ENCODE results near the gene GPR142.
"Not testable (repeated sequence)": the region's sequence is repeated elsewhere in the genome, so short reads cannot be mapped to it uniquely, and the experiment has no call there.

The GPR142 gene

DNA sequence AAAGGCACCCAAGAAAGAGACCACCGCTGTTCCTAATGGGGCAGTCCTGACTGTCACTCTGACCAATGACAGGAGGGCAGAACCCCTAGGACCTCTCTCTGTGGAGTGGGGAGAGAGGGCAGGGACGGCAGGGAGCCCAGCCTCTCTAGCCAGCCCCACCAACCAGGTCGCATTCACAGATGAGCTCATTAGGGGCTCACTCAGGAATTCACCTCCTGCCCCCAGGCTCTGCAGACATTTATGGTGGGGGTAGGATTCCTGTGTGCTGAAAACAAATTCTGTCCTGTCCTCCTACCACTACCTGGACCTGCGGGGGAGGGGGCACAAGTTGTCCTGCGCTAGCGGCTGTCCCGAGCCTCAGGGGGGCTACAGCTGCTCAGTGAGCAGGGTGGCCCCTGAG is 36.9 kb downstream of the GPR142 start:
- TF ChIP-seq GATA1 (IDR thresholded peaks at IDR 0.05; ENCODE audit: low read depth, low read length) (no peak), POLR2A (IDR thresholded peaks at IDR 0.05; ENCODE audit: low read length) (no peak)
- no peak for DNase-seq

DNA sequence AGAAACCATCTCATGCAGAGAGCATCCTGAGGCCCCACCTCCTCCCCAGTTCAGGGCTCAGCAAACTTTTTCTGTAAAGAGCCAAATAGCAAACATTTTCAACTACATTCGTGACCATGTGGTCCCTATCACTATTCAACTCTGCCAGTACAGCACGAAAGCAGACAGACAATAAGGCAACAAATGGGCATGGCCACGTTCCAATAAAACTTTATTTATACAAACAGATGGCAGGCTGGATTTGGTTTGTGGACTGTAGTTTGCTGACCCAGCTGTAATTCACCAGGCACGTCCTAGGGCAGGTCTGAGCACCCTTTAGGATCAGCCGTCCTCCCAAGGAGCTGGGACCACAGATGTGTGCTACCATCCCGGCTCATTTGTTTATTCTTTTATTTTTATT is 37.5 kb downstream of the GPR142 start:
- no peak for DNase-seq
- TF ChIP-seq POLR2A (IDR thresholded peaks at IDR 0.05; ENCODE audit: low read length) (no peak), GATA1 (IDR thresholded peaks at IDR 0.05; ENCODE audit: low read depth, low read length) (no peak)

DNA sequence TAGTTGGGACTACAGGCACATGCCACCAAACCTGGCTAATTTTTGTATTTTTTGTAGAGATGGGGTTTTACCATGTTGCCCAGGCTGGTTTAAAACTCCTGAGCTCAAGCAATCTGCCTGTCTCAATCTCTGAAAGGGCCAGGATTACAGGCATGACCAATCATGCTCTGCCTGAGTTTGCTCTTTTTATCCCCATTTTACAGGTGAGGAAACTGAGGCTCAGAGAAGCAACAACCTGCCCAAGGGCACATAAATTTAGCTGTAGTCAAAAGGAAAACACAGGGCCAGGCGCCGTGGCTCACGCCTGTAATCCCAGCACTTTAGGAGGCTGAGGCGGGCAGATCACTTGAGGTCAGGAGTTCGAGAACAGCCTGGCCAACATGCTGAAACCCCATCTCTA is 38.0 kb downstream of the GPR142 start:
- not testable (repeated sequence) for DNase-seq

DNA sequence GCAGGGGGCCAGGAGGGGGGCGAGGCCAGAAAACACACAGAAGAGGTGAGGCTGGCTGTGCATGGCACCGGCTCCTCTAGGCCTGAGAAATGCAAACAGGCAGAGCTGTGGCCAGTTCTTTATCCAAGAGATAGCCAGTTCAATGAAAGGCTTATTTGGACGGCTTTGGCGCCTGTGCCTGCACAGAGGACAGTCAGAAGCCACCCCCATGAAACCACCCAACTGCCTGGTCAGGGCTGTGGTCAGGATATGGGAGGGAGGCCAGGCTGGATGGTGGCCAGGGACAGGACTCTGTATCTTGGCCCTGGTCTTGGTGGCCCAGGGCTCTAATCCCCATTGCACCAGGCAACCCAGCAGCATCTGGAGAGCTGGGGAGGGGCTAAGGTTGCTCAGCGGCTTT is 40.1 kb downstream of the GPR142 start:
- no peak for DNase-seq
- TF ChIP-seq POLR2A (IDR thresholded peaks at IDR 0.05; ENCODE audit: low read length) = no peak
- TF ChIP-seq GATA1 (IDR thresholded peaks at IDR 0.05; ENCODE audit: low read depth, low read length) = no peak

DNA sequence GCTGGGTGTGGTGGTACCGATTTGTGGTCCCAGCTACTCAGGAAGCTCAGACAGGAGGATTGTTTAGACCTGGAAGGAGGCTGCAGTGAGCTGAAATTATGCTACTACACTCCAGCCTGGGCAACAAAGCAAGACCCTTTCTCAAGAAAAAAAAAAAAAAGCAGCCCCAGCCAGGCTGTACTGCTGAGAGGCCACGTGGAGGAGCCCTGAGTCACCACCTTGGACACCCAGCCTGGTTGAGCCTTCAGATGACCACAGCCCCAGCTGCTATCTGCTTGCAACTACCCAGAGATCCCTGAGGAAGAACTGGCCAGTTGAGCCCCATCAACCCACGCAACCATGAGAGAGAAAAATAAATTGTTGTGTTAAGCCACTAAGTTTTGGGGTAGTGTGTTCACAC is 41.0 kb downstream of the GPR142 start:
- no peak for DNase-seq
- TF ChIP-seq POLR2A (IDR thresholded peaks at IDR 0.05; ENCODE audit: low read length) (no peak), GATA1 (IDR thresholded peaks at IDR 0.05; ENCODE audit: low read depth, low read length) (no peak)

DNA sequence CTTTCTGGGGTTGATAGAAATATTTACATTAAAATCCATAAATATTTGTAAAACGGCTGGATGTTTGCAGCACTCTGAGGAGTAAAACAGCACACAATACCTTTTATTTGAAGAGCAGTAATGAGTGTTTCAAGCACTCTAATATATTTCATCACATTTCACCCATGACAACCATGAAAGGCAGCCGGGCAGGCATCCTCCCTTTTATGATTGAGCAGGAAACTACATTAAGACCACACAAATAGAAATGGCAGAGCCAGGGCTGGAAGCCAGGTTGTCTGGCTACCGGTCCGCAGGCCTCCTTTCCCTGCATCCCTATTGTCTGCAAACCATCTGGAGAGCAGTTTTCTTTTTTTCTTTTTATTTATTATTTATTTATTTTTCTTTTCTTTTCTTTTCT is 41.5 kb downstream of the GPR142 start:
- no peak for DNase-seq
- TF ChIP-seq GATA1 (IDR thresholded peaks at IDR 0.05; ENCODE audit: low read depth, low read length) (no peak), POLR2A (IDR thresholded peaks at IDR 0.05; ENCODE audit: low read length) (no peak)

DNA sequence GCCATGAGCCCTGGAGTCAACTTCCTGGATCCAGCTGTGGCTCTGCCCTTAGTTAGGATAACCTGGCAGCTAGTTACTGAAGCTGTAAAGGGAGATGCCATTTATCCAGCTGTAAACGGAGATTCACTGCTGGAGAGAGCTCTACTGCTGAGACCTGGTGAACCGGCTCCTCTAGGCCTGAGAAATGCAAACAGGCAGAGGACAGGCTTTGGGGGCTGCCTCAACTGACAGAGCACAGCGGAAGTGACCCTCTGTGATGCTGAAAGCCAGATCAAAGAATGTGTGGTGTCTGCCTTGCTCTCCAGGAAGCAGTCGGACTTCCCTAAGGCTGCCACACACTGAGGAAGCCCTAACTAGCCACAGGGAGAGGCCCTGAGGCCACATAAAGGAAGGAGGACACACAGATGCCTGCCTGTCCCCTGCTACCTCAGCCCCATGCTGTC is 42.7 kb downstream of the GPR142 start:
- no peak for TF ChIP-seq GATA1 (IDR thresholded peaks at IDR 0.05; ENCODE audit: low read depth, low read length)
- no peak for TF ChIP-seq POLR2A (IDR thresholded peaks at IDR 0.05; ENCODE audit: low read length)
- no peak for DNase-seq

DNA sequence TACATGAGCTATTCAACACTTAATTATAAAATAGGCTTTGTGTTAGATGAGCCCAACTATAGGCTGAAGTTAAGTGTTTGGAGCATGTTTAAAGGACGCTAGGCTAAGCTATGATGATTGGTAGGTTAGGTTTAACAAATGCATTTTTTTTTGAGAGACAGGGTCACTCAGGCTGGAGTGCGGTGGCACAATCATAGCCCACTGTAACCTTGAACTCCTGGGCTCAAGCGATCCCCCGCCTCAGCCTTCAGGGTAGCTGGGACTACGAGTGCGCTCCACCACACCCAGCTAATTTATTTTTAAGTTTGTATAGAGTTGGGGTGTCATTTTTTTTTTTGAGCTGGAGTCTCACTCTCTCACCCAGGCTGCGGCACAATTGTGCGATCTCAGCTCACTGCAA is 45.3 kb downstream of the GPR142 start:
- DNase-seq = no peak
- TF ChIP-seq GATA1 (IDR thresholded peaks at IDR 0.05; ENCODE audit: low read depth, low read length) = no peak
- TF ChIP-seq POLR2A (IDR thresholded peaks at IDR 0.05; ENCODE audit: low read length) = no peak

DNA sequence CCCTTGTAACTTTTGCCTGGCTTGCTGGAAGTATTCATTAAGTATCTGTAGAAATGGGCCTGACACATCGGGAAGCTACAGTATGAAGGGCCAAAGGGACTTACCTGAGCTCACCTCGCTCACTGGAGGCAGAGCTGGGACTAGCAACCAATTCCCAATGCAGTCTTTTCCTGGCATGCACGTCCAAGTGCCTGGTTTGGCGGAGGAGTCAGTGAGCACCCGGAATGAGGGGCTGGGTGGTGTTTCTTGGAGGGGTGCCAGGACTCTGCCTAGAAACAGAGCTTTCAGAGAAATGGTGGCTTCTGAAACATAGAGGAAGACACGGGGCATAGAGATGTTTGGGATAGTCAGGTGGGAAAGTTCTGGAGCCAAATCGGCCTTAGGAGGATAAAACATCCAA is 46.2 kb downstream of the GPR142 start:
- no peak for TF ChIP-seq POLR2A (IDR thresholded peaks at IDR 0.05; ENCODE audit: low read length)
- no peak for TF ChIP-seq GATA1 (IDR thresholded peaks at IDR 0.05; ENCODE audit: low read depth, low read length)
- no peak for DNase-seq

DNA sequence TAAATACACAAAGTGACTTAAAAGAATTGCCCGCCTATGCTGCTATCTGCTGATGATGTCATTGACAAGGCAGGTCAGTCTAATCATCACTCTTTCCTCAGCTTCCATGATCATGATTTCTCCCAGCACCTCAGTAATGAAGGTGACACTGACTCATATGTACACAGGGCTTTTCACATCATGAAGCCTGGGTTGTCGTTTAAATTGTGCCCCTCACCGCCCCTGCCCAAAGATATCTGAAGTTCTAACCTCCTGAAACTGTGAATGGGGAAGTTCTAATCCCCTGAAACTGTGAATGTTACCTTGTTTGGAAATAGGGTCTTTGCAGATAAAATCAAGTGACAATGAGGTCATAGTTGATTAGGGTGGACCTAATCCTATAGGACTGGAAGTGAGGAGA is 47.2 kb downstream of the GPR142 start:
- no peak for TF ChIP-seq GATA1 (IDR thresholded peaks at IDR 0.05; ENCODE audit: low read depth, low read length)
- TF ChIP-seq POLR2A (IDR thresholded peaks at IDR 0.05; ENCODE audit: low read length) = no peak
- no peak for DNase-seq

DNA sequence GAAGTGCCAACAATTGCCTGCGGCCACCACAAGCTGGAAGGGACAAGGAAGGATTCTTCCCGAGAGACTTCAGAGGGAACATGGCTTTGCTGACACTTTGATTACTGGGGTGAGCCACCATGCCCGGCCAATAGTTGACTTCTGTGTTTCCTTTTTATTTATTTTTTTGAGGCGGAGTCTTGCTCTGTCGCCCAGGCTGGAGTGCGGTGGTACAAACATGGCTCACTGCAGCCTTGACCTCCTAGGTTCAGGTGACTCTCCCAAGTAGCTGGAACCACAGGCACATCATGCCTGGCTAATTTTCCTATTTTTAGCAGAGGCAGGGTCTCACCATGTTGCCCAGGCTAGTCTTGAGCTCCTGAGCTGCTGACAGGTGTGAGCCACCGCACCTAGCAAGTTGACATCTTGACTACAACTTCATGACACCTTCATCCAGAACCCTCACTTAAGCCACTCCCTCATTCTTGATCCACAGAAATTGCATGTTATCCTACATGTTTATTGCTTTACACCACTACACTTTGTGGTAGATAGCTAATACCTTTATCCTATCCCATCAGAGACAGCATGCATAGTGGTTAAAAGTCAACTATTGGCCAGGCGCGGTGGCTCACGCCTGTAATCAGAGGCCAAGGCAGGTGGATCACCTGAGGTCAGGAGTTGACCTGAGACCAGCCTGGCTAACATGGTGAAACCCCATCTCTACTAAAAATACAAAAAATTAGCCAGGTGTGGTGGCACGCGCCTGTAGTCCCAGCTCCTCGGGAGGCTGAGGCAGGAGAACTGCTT is 48.5 kb downstream of the GPR142 start:
- TF ChIP-seq POLR2A (IDR thresholded peaks at IDR 0.05; ENCODE audit: low read length) = no peak
- TF ChIP-seq GATA1 (IDR thresholded peaks at IDR 0.05; ENCODE audit: low read depth, low read length) = no peak
- DNase-seq = no peak

DNA sequence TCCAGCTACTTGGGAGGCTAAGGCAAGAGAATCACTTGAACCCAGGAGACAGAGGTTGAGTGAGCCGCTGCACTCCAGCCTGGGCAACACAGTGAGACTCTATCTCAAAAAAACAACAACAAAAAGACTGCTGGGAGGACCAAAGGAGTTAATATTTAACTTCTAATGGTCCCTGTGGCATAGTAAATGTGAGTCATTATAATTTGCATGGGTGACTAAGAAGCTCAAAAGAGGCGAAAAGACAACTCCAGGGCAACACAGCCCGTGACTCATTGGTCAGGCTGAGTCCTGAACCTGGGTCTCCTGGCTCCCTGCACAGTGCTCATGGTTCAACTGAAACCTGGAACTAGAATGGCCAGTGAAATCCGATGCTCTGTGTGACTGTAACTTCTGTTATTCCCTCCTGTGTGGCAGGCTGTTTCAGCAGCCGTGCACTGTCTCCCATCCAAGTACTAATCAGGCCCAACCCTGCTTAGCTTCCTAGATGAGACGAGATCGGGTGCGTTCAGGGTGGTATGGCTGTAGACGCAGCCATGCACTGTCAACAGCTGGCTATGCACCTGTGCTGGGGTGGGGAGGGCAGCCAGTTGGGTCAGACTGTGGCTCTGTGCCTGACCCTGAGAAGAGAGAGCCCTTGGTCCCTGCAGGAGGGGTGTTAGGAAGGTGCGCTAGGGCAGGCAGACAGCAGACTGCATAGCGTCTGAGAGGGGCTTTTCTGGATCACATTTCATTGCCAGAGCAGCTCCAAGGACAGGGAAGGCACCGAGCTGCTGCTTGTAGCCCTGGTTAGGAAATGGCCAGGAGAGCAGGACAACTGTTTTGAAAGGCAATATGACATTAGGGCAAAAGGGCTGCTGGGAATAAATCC is 50.1 kb downstream of the GPR142 start:
- DNase-seq = peak in 1 of 2 experiments; percentile 14

DNA sequence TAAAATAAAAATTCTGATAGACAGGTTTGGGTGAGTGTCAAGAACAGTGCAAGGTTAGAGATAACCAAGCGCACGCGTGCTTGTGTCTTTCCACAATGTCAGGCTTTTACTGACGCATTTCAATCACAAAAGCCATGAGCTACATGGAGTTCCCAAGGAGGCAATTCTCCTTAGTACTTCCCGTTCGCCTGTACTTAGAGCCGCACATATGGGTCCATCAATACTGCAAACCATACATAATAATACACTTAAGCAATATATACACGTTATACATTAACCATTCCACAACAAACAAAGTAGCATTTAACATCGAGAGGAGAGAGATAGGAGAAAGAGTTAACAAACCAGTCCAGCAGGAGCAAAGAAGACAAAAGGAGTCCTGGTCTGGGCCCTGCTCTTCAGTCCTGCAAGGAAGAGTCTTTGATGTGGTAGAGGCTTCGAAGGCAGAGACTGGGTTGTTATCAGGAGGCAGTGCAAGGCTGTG is 52.7 kb downstream of the GPR142 start:
- no peak for TF ChIP-seq GATA1 (IDR thresholded peaks at IDR 0.05; ENCODE audit: low read depth, low read length)
- no peak for TF ChIP-seq POLR2A (IDR thresholded peaks at IDR 0.05; ENCODE audit: low read length)
- no peak for DNase-seq

More for the DNA sequence above, 50.1 kb downstream of the GPR142 start:
- no peak for TF ChIP-seq POLR2A (IDR thresholded peaks at IDR 0.05; ENCODE audit: low read length)
- TF ChIP-seq GATA1 (IDR thresholded peaks at IDR 0.05; ENCODE audit: low read depth, low read length) = no peak
